IMR-90 (cell line): Measurements from ENCODE around the gene TBCD. TPM values are rescaled to one million over a fixed set of nuclear protein-coding genes. Genes with fewer than 3 reads are reported as not detected.
A peak's percentile ranks its signal among the peaks of the same experiment; 100 is the strongest.

Experiments used
- ATAC-seq: fragments of 200-7000 bp; cut with Tn5 transposase; 2 replicates; pipeline ENCODE4 v1.9.1; 2020; ENCODE audit warnings: low read depth, mild to moderate bottlenecking, moderate library complexity
- BruUV-seq: library from RNA; stranded (reverse); fragments of 400-500 nt; replicated peaks from 2 replicates; lab custom pipeline; 2021; lab: Mats Ljungman, UMichigan
- CTCF ChIA-PET: fragments of 300-600 bp; formaldehyde crosslinking; extraction: SDS; loops from one replicate; lab custom pipeline; 2021; ENCODE audit warnings: antibody characterized with exemption; lab: Yijun Ruan, JAX
- POLR2A ChIA-PET: fragments of 300-600 bp; sonication (Branson Sonifier 250); formaldehyde crosslinking; loops from one replicate; lab custom pipeline; 2022; ENCODE audit warnings: antibody characterized with exemption; ENCODE audit not compliant: unreplicated experiment; lab: Charles Lee
- DNase-seq: peaks from one replicate; pipeline ENCODE4 v3.0.0; 2013
- H2AFZ ChIP-seq: replicated peaks from 2 replicates; pipeline ENCODE3; 2013; ENCODE audit warnings: low read length, mild to moderate bottlenecking; ENCODE audit not compliant: poor library complexity
- H2AK5ac ChIP-seq: 2 replicates; pipeline ENCODE4 v1.6.1; 2013; ENCODE audit warnings: low read depth, low read length, inconsistent platforms
- H2AK9ac ChIP-seq: replicated peaks from 2 replicates; pipeline ENCODE3; 2013; ENCODE audit warnings: mild to moderate bottlenecking, low read depth, low read length, moderate library complexity; ENCODE audit not compliant: poor library complexity
- H2BK120ac ChIP-seq: 2 replicates; pipeline ENCODE4 v1.6.1; 2013; ENCODE audit warnings: low read depth, low read length, inconsistent platforms
- H2BK15ac ChIP-seq: 3 replicates; pipeline ENCODE4 v1.6.1; 2013; ENCODE audit warnings: low read depth, low read length, inconsistent platforms
- H2BK20ac ChIP-seq: 2 replicates; pipeline ENCODE4 v1.6.1; 2013; ENCODE audit warnings: low read depth, mild to moderate bottlenecking, inconsistent platforms, low read length, moderate library complexity
- H2BK5ac ChIP-seq: 2 replicates; pipeline ENCODE4 v1.6.1; 2013; ENCODE audit warnings: mild to moderate bottlenecking, low read depth, low read length, inconsistent platforms; ENCODE audit not compliant: poor library complexity, severe bottlenecking
- H3K14ac ChIP-seq: replicated peaks from 2 replicates; pipeline ENCODE4 v1.6.1; 2013; ENCODE audit warnings: low read depth, low read length, inconsistent platforms
- H3K18ac ChIP-seq: 2 replicates; pipeline ENCODE4 v1.6.1; 2013; ENCODE audit warnings: low read depth, low read length, control low read depth
- H3K23ac ChIP-seq: 2 replicates; pipeline ENCODE4 v1.6.1; 2013; ENCODE audit warnings: low read depth, low read length, inconsistent platforms
- H3K27ac ChIP-seq: 2 replicates; pipeline ENCODE4 v1.5.1; 2013; ENCODE audit warnings: mild to moderate bottlenecking, control low read depth, low read length; ENCODE audit not compliant: insufficient read depth
- H3K27me3 ChIP-seq: 2 replicates; pipeline ENCODE4 v1.6.1; 2013; ENCODE audit warnings: low read length; ENCODE audit not compliant: control insufficient read depth, insufficient read depth
- H3K36me3 ChIP-seq: 2 replicates; pipeline ENCODE4 v1.6.1; 2013; ENCODE audit warnings: low read length, mixed read lengths; ENCODE audit not compliant: control insufficient read depth, insufficient read depth
- H3K4ac ChIP-seq: 2 replicates; pipeline ENCODE4 v1.6.1; 2013; ENCODE audit warnings: low read depth, low read length, inconsistent platforms
- H3K4me1 ChIP-seq: 2 replicates; pipeline ENCODE4 v1.6.1; 2013; ENCODE audit warnings: low read length, mixed read lengths; ENCODE audit not compliant: control insufficient read depth, insufficient read depth
- H3K4me2 ChIP-seq: 2 replicates; pipeline ENCODE4 v1.6.1; 2013; ENCODE audit warnings: low read depth, mild to moderate bottlenecking, control low read depth, low read length, moderate library complexity
- H3K4me3 ChIP-seq: 2 replicates; pipeline ENCODE4 v1.5.1; 2013; ENCODE audit warnings: low read depth, mild to moderate bottlenecking, control low read depth, low read length, moderate library complexity; ENCODE audit not compliant: insufficient read depth
- H3K56ac ChIP-seq: 2 replicates; pipeline ENCODE4 v1.6.1; 2013; ENCODE audit warnings: low read length, inconsistent platforms; ENCODE audit not compliant: insufficient read depth; ENCODE audit errors: extremely low read depth
- H3K79me1 ChIP-seq, 2 experiments: 2 replicates each; pipeline ENCODE4 v1.6.1; 2013; ENCODE audit warnings: low read length in 2 of 2, inconsistent platforms in 1 of 2, low read depth in 1 of 2
- H3K9ac ChIP-seq: 2 replicates; pipeline ENCODE4 v1.6.1; 2013; ENCODE audit warnings: low read depth, low read length, control low read depth
- H3K9me1 ChIP-seq: 2 replicates; pipeline ENCODE4 v1.6.1; 2013; ENCODE audit warnings: low read length, inconsistent platforms; ENCODE audit not compliant: insufficient read depth
- H3K9me3 ChIP-seq: 2 replicates; pipeline ENCODE4 v1.6.1; 2013; ENCODE audit warnings: low read length; ENCODE audit not compliant: control insufficient read depth, insufficient read depth
- H4K20me1 ChIP-seq: 2 replicates; pipeline ENCODE4 v1.6.1; 2013; ENCODE audit warnings: low read length, inconsistent platforms; ENCODE audit not compliant: insufficient read depth
- H4K5ac ChIP-seq: 2 replicates; pipeline ENCODE4 v1.6.1; 2013; ENCODE audit warnings: mild to moderate bottlenecking, low read depth, low read length, control low read depth
- H4K8ac ChIP-seq, 2 experiments: 2 replicates each; pipeline ENCODE4 v1.6.1; 2013; ENCODE audit warnings: low read depth in 2 of 2, low read length in 2 of 2, control low read depth in 1 of 2, inconsistent platforms in 1 of 2
- H4K91ac ChIP-seq: 2 replicates; pipeline ENCODE4 v1.6.1; 2013; ENCODE audit warnings: low read depth, low read length, inconsistent platforms; ENCODE audit not compliant: insufficient read depth
- BHLHE40 ChIP-seq: fragments of 150-350 bp; IDR thresholded peaks from 2 replicates; pipeline ENCODE4 v1.6.1; 2016; ENCODE audit warnings: mild to moderate bottlenecking, low read depth, low read length
- CEBPB ChIP-seq: IDR thresholded peaks from 2 replicates; pipeline ENCODE4 v1.6.1; 2012; ENCODE audit warnings: low read depth, low read length, improper control_type of control experiment
- CHD1 ChIP-seq: IDR thresholded peaks from 2 replicates; pipeline ENCODE4 v1.6.1; 2012; ENCODE audit warnings: low read depth, low read length, improper control_type of control experiment
- FOS ChIP-seq: fragments of 150-350 bp; IDR thresholded peaks from 2 replicates; pipeline ENCODE4 v1.6.1; 2016; ENCODE audit warnings: low read depth, low read length
- MAFK ChIP-seq: IDR thresholded peaks from 2 replicates; pipeline ENCODE4 v1.6.1; 2012; ENCODE audit warnings: low read depth, low read length, improper control_type of control experiment
- MAZ ChIP-seq: IDR thresholded peaks from 2 replicates; pipeline ENCODE4 v1.6.1; 2012; ENCODE audit warnings: low read depth, mild to moderate bottlenecking, low read length, improper control_type of control experiment, moderate library complexity, borderline replicate concordance
- MXI1 ChIP-seq: IDR thresholded peaks from 2 replicates; pipeline ENCODE4 v1.6.1; 2012; ENCODE audit warnings: low read depth, mild to moderate bottlenecking, low read length, moderate library complexity, borderline replicate concordance
- NFE2L2 ChIP-seq: fragments of 150-350 bp; IDR thresholded peaks from 2 replicates; pipeline ENCODE4 v1.6.1; 2016; ENCODE audit warnings: low read depth, mild to moderate bottlenecking, low read length
- POLR2A ChIP-seq: IDR thresholded peaks from 2 replicates; pipeline ENCODE4 v1.6.1; 2012; ENCODE audit warnings: mild to moderate bottlenecking, low read depth, low read length
- RAD21 ChIP-seq: IDR thresholded peaks from 2 replicates; pipeline ENCODE4 v1.6.1; 2012; ENCODE audit warnings: low read length, improper control_type of control experiment
- RCOR1 ChIP-seq: IDR thresholded peaks from 2 replicates; pipeline ENCODE4 v1.6.1; 2012; ENCODE audit warnings: mild to moderate bottlenecking, low read length, improper control_type of control experiment; ENCODE audit not compliant: insufficient replicate concordance
- RFX5 ChIP-seq: IDR thresholded peaks from 2 replicates; pipeline ENCODE4 v1.8.0; 2012; ENCODE audit warnings: low read depth, mild to moderate bottlenecking, low read length, moderate library complexity
- SMC3 ChIP-seq: fragments of 150-350 bp; IDR thresholded peaks from 2 replicates; pipeline ENCODE4 v1.6.1; 2016; ENCODE audit warnings: low read depth, mild to moderate bottlenecking, antibody characterized with exemption, low read length, moderate library complexity
- WGBS, 2 experiments: methylation state at CpG; one replicate each; pipeline versions ENCODE4 v1.1.5 to v1.1.7; 2013; ENCODE audit warnings: missing lambda C conversion rate in 2 of 2; ENCODE audit not compliant: insufficient read length in 1 of 2; ENCODE audit errors: extremely low coverage in 2 of 2; 5-methylcytosine and 5-hydroxymethylcytosine counted together
- dilution Hi-C: fragments of 300-500 bp; cut with HindIII; formaldehyde crosslinking; loops from one replicate; pipeline ENCODE4 v1.14.3; 2018; ENCODE audit warnings: low sequenced_read_pairs; ENCODE audit not compliant: unreplicated experiment
- in situ Hi-C: fragments of 300-500 bp; cut with MboI; formaldehyde crosslinking; loops from 3 replicates; pipeline ENCODE4 v1.14.3; 2019; ENCODE audit warnings: low sequenced_read_pairs, inconsistent platforms, mixed read lengths
- intact Hi-C: fragments of 100-400 bp; cut with micrococcal nuclease; formaldehyde crosslinking; loops from 2 replicates; pipeline ENCODE4 v1.10.0; 2022
- polyA plus RNA-seq, 3 experiments: library from polyadenylated mRNA; depleted of rRNA; stranded (reverse); fragments of >200 nt; gene quantifications; 2 replicates each; pipeline ENCODE4 v1.2.3, GENCODE V29; 2012; ENCODE audit warnings: low replicate concordance in 1 of 3
- total RNA-seq: library from RNA; depleted of rRNA; stranded (reverse); fragments of >200 nt; gene quantifications from 2 replicates; pipeline ENCODE4 v1.2.3, GENCODE V29; 2012
- TF ChIP-seq, protein P1 (sequence below): fragments of 150-350 bp; IDR thresholded peaks from 2 replicates; pipeline ENCODE4 v1.6.1; 2016; ENCODE audit warnings: low read depth, mild to moderate bottlenecking, low read length, moderate library complexity, borderline replicate concordance
- TF ChIP-seq, protein P2 (sequence below): conservative IDR thresholded peaks from 2 replicates; pipeline ENCODE4 v1.5.1; 2012; ENCODE audit warnings: mild to moderate bottlenecking, low read depth, low read length, improper control_type of control experiment
- TF ChIP-seq, protein P3 (sequence below): fragments of 150-350 bp; IDR thresholded peaks from 2 replicates; pipeline ENCODE4 v1.6.1; 2017; ENCODE audit warnings: mild to moderate bottlenecking, antibody characterized with exemption, low read length, low read depth

The TBCD gene
- total and polyA plus RNA-seq, 2 of the 4 experiments (the other 2 are of a cell fraction) = 21.9 to 54.5 TPM

DNA sequence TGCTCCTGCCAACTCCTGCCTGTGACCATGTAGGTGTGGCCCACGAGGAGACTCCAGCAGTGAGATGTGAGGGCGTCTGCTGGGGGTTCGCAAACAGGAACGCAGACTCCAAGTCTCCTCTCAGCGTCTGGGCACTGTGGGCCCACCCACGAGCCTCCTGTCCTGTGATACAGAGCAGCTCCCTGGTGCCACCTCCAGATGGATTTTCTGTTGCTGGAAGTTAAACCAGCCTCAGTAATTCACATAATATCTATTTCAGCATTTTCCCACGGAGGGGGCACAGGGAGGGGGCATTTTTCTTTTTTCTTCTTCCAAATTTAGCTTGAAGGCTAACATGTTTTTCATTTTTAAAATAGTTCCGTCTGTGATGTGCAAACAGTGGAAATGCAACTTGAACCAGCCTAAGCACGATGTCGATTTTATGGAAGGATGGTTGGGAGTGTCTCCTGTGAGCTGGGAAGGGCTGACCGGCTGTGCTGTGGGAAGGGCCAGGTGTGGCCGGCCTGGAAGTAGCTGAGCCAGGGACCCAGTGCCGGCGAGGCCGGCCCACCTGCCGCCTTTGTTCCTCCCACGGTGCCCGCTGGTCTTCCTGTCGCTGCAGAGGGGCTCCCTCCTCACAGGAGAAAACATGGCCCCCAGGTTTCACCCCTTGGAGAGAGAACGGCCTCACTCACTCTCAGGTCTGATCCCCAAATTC, 49.5 kb upstream of the TBCD start:
- H3K14ac ChIP-seq = no peak overlapping the region
- no peak overlapping the region for H4K8ac ChIP-seq
- BruUV-seq = no TSS peak
- H3K56ac ChIP-seq = no peak overlapping the region
- no peak overlapping the region for H4K91ac ChIP-seq
- no peak overlapping the region for H3K4ac ChIP-seq
- no peak overlapping the region for H3K18ac ChIP-seq
- H3K79me1 ChIP-seq = no peaks in the 10 kb centered on the region
- peaks cover 2% of the 10 kb centered on the region; the same call in 1 of the 2 replicates for H3K4me1 ChIP-seq
- no peak overlapping the region for H2AK5ac ChIP-seq
- H3K36me3 ChIP-seq = no peaks in the 10 kb centered on the region
- CTCF ChIA-PET = no interaction called here
- no peak overlapping the region for H3K4me3 ChIP-seq
- dilution Hi-C loops (no loop called here), in situ Hi-C loops (no loop called here), intact Hi-C loops (no loop called here)
- 77% methylated on average over 6 of the region's 20 CpGs; no CpG with 5 or more reads in 1 of the 2 experiments for WGBS, 2 experiments
- H2BK120ac ChIP-seq = no peak overlapping the region
- no peak overlapping the region for H3K9ac ChIP-seq
- H4K20me1 ChIP-seq = no peaks in the 10 kb centered on the region
- ATAC-seq = no peak
- peak overlapping the region; percentile 53 for H2AFZ ChIP-seq
- POLR2A ChIA-PET = interaction anchor here (1.2 kb wide), 1 partner anchor 24 kb away, joined by 3 read pairs; no protein-coding TSS in a partner anchor
- no peak overlapping the region for H2BK5ac ChIP-seq
- peaks cover 10% of the 10 kb centered on the region; the same call in 1 of the 2 replicates for H3K27me3 ChIP-seq
- no peak for DNase-seq
- no peaks in the 10 kb centered on the region for H3K9me3 ChIP-seq
- no peak overlapping the region for H3K23ac ChIP-seq
- no peak overlapping the region for H4K5ac ChIP-seq
- no peak overlapping the region for H3K27ac ChIP-seq
- peaks cover 5% of the 10 kb centered on the region for H3K9me1 ChIP-seq
- TF ChIP-seq CEBPB = no peak
- no peak for TF ChIP-seq MXI1
- TF ChIP-seq, protein P1, sequence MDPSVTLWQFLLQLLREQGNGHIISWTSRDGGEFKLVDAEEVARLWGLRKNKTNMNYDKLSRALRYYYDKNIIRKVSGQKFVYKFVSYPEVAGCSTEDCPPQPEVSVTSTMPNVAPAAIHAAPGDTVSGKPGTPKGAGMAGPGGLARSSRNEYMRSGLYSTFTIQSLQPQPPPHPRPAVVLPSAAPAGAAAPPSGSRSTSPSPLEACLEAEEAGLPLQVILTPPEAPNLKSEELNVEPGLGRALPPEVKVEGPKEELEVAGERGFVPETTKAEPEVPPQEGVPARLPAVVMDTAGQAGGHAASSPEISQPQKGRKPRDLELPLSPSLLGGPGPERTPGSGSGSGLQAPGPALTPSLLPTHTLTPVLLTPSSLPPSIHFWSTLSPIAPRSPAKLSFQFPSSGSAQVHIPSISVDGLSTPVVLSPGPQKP = no peak
- TF ChIP-seq RFX5 = no peak
- TF ChIP-seq MAZ = no peak
- no peak for TF ChIP-seq SMC3
- TF ChIP-seq MAFK = no peak
- TF ChIP-seq, protein P2, sequence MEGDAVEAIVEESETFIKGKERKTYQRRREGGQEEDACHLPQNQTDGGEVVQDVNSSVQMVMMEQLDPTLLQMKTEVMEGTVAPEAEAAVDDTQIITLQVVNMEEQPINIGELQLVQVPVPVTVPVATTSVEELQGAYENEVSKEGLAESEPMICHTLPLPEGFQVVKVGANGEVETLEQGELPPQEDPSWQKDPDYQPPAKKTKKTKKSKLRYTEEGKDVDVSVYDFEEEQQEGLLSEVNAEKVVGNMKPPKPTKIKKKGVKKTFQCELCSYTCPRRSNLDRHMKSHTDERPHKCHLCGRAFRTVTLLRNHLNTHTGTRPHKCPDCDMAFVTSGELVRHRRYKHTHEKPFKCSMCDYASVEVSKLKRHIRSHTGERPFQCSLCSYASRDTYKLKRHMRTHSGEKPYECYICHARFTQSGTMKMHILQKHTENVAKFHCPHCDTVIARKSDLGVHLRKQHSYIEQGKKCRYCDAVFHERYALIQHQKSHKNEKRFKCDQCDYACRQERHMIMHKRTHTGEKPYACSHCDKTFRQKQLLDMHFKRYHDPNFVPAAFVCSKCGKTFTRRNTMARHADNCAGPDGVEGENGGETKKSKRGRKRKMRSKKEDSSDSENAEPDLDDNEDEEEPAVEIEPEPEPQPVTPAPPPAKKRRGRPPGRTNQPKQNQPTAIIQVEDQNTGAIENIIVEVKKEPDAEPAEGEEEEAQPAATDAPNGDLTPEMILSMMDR = no peak
- TF ChIP-seq FOS = no peak
- TF ChIP-seq RCOR1 = no peak
- no peak for TF ChIP-seq CHD1
- no peak for TF ChIP-seq RAD21
- TF ChIP-seq POLR2A = no peak
- TF ChIP-seq, protein P3, sequence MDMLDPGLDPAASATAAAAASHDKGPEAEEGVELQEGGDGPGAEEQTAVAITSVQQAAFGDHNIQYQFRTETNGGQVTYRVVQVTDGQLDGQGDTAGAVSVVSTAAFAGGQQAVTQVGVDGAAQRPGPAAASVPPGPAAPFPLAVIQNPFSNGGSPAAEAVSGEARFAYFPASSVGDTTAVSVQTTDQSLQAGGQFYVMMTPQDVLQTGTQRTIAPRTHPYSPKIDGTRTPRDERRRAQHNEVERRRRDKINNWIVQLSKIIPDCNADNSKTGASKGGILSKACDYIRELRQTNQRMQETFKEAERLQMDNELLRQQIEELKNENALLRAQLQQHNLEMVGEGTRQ = no peak
- TF ChIP-seq BHLHE40 = no peak
- no peak for TF ChIP-seq NFE2L2
- H2AK9ac ChIP-seq = no peak overlapping the region
- H2BK15ac ChIP-seq = no peak overlapping the region
- no peak overlapping the region for H3K4me2 ChIP-seq
- H2BK20ac ChIP-seq = no peak overlapping the region
